B cell (primary cell): ENCODE measurements around the gene FITM1. TPM values are rescaled to one million over a fixed set of nuclear protein-coding genes. Genes with fewer than 3 reads are reported as not detected.

Experiments used
- ATAC-seq: fragments of 200-7000 bp; cut with Tn5 transposase; one replicate; pipeline ENCODE4 v1.10.0; 2021; ENCODE audit warnings: low read depth, mild to moderate bottlenecking, moderate number of reproducible peaks, moderate library complexity
- CTCF ChIA-PET: fragments of 350-600 bp; sonication (Branson Sonifier 250); formaldehyde crosslinking; loops from one replicate; lab custom pipeline; 2021; ENCODE audit warnings: antibody characterized with exemption, inconsistent platforms; lab: Charles Lee
- POLR2A ChIA-PET: fragments of 350-600 bp; sonication (Branson Sonifier 250); formaldehyde crosslinking; loops from one replicate; lab custom pipeline; 2021; ENCODE audit warnings: antibody characterized with exemption; lab: Charles Lee
- DNase-seq: peaks from one replicate; pipeline ENCODE4 v3.0.0; 2013
- H2AFZ ChIP-seq: 2 replicates; pipeline ENCODE4 v1.6.1; 2012; ENCODE audit warnings: mild to moderate bottlenecking, low read depth, low read length; ENCODE audit not compliant: insufficient read depth, poor library complexity, severe bottlenecking
- H3K27ac ChIP-seq, 2 donors: 1 replicate in 1 of 2; 2 replicates in 1 of 2; pipeline ENCODE4 v1.5.1; 2012 to 2013; ENCODE audit warnings: low read length in 2 of 2, mild to moderate bottlenecking in 2 of 2, moderate library complexity in 1 of 2
- H3K27me3 ChIP-seq, 4 experiments: fragments of 200-600 bp in 1 of 4; sonication (generic) in 1 of 4; replicated peaks in 1 of 4; 1 replicate in 2 of 4; 2 replicates in 2 of 4; pipeline versions ENCODE4 v1.6.1 to v1.7.0; 2013 to 2016; ENCODE audit warnings: low read length in 3 of 4, mild to moderate bottlenecking in 2 of 4, mixed read lengths in 1 of 4, moderate library complexity in 1 of 4; ENCODE audit not compliant: insufficient read depth in 4 of 4, control insufficient read depth in 3 of 4; ENCODE audit errors: control extremely low read depth in 1 of 4
- H3K36me3 ChIP-seq, 2 experiments: replicated peaks in 1 of 2; 1 replicate in 1 of 2; 2 replicates in 1 of 2; pipeline versions ENCODE4 v1.6.1 to v1.7.1; 2013; ENCODE audit warnings: low read length in 1 of 2; ENCODE audit not compliant: insufficient read depth in 2 of 2, control insufficient read depth in 1 of 2; ENCODE audit errors: control extremely low read depth in 1 of 2, extremely low read depth in 1 of 2
- H3K4me1 ChIP-seq, 2 donors: fragments of 200-600 bp in 1 of 2; sonication (generic) in 1 of 2; 1 replicate in 1 of 2; 2 replicates in 1 of 2; pipeline versions ENCODE4 v1.5.1 to v1.6.1; 2013 to 2017; ENCODE audit warnings: low read length in 2 of 2; ENCODE audit not compliant: control insufficient read depth in 2 of 2, insufficient read depth in 2 of 2
- H3K4me2 ChIP-seq: replicated peaks from 2 replicates; pipeline ENCODE3; 2012; ENCODE audit warnings: mild to moderate bottlenecking, low read depth, low read length; ENCODE audit not compliant: poor library complexity, severe bottlenecking
- H3K4me3 ChIP-seq, 5 experiments: fragments of 200-600 bp in 1 of 5; sonication (generic) in 1 of 5; 1 replicate in 3 of 5; 2 replicates in 2 of 5; pipeline versions ENCODE4 v1.5.1 to v1.7.0; 2011 to 2016; ENCODE audit warnings: low read length in 4 of 5, mild to moderate bottlenecking in 4 of 5, low read depth in 2 of 5, control low read depth in 1 of 5, moderate library complexity in 1 of 5; ENCODE audit not compliant: insufficient read depth in 1 of 5; ENCODE audit errors: control extremely low read depth in 1 of 5, extremely low read depth in 1 of 5
- H3K79me2 ChIP-seq: fragments of 200-600 bp; sonication (generic); one replicate; pipeline ENCODE4 v1.6.0; 2016; ENCODE audit warnings: low read length; ENCODE audit not compliant: control insufficient read depth, insufficient read depth
- H3K9ac ChIP-seq: fragments of 200-600 bp; sonication (generic); 2 replicates; pipeline ENCODE4 v1.6.1; 2017; ENCODE audit warnings: mild to moderate bottlenecking, low read length, moderate library complexity
- H3K9me3 ChIP-seq, 3 donors: one replicate each; pipeline versions ENCODE4 v1.6.1 to v1.7.1; 2013; ENCODE audit warnings: low read length in 2 of 3; ENCODE audit not compliant: control insufficient read depth in 2 of 3, insufficient read depth in 1 of 3; ENCODE audit errors: control extremely low read depth in 1 of 3
- H4K20me1 ChIP-seq: 2 replicates; pipeline ENCODE4 v1.6.0; 2012; ENCODE audit warnings: mild to moderate bottlenecking, low read length; ENCODE audit not compliant: insufficient read depth, control insufficient read depth, poor library complexity, severe bottlenecking
- H3K27ac Mint-ChIP-seq: one replicate; pipeline ENCODE4 v1.8.0; 2021; ENCODE audit warnings: mixed read lengths
- H3K27me3 Mint-ChIP-seq: one replicate; pipeline ENCODE4 v1.8.0; 2021; ENCODE audit warnings: mixed read lengths
- H3K4me1 Mint-ChIP-seq: one replicate; pipeline ENCODE4 v1.8.0; 2021; ENCODE audit warnings: mixed read lengths
- H3K4me3 Mint-ChIP-seq: one replicate; pipeline ENCODE4 v1.8.0; 2021; ENCODE audit warnings: mixed read lengths
- H3K9me3 Mint-ChIP-seq: one replicate; pipeline ENCODE4 v1.8.0; 2022; ENCODE audit warnings: mixed read lengths; ENCODE audit not compliant: insufficient read depth
- CTCF ChIP-seq: fragments of 200-600 bp; IDR thresholded peaks from one replicate; pipeline ENCODE4 v1.8.0; 2022; ENCODE audit warnings: antibody characterized with exemption, mild to moderate bottlenecking
- EZH2 ChIP-seq: IDR thresholded peaks from 2 replicates; pipeline ENCODE4 v1.6.1; 2012; ENCODE audit warnings: borderline replicate concordance, low read depth, mild to moderate bottlenecking, moderate library complexity, low read length; ENCODE audit not compliant: insufficient read depth, poor library complexity, severe bottlenecking
- WGBS: methylation state at CpG from one replicate; pipeline ENCODE4 v1.1.5; 2013; ENCODE audit warnings: missing lambda C conversion rate; ENCODE audit not compliant: insufficient coverage; 5-methylcytosine and 5-hydroxymethylcytosine counted together
- intact Hi-C: fragments of 100-400 bp; cut with micrococcal nuclease; formaldehyde crosslinking; loops from one replicate; pipeline ENCODE4 v1.10.0; 2022
- polyA plus RNA-seq: library from polyadenylated mRNA; depleted of rRNA; stranded (reverse); fragments of >200 nt; gene quantifications from 2 replicates; pipeline ENCODE4 v1.2.3, GENCODE V29; 2012
- total RNA-seq, 2 donors: library from RNA; stranded (reverse); fragments of 120-200 nt in 1 of 2; gene quantifications; 1 replicate in 1 of 2; 2 replicates in 1 of 2; pipeline versions ENCODE4 v1.2.3 to v1.2.4, GENCODE V29; 2013 to 2022

Gene FITM1
- total and polyA plus RNA-seq, 2 donors (not counting 1 experiment from before 2014, with no cell fraction given), result 2.6 to 3.3 TPM

DNA sequence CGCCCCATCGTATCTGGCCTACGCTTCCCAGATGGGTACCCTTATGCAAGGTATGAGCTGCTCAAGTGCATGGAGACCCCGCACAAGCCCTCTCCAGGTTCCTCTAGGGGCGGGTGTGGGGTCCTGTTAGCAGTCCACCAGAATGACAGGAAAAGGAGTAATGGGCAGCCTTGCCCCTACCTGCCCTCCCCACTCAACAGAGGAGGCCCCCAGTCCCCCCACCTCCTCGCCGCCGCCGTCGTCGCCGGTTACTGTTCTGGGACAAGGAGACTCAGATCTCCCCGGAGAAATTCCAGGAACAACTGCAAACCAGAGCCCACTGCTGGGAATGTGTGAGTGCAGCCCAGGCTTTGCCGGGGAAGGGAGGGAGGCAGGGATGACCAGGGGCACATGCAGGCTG is 47.4 kb downstream of the FITM1 start:
- CTCF ChIA-PET, result interaction anchor here (1.1 kb wide), 1 partner anchor 87 kb away, joined by 4 read pairs; no protein-coding TSS in a partner anchor
- 96% methylated on average over 8 of the region's 14 CpGs for WGBS
- no peak overlapping the region for H2AFZ ChIP-seq
- no peaks in the 10 kb centered on the region for H4K20me1 ChIP-seq
- TF ChIP-seq CTCF, result no peak
- TF ChIP-seq EZH2, result no peak
- DNase-seq, result no peak
- Mint-ChIP-seq H3K4me3 (no peak overlapping the region), H3K9me3 (no peaks in the 10 kb centered on the region), H3K4me1 (peaks cover 9% of the 10 kb centered on the region), H3K27me3 (no peaks in the 10 kb centered on the region), H3K27ac (no peak overlapping the region)
- intact Hi-C loops, result no loop called here
- peaks cover 3 to 51% of the 10 kb centered on the region in 2 experiments for H3K36me3 ChIP-seq
- H3K4me1 ChIP-seq, result peaks cover 0 to 2% of the 10 kb centered on the region in 2 donors
- H3K27ac ChIP-seq, result no peak overlapping the region
- POLR2A ChIA-PET, result interaction anchor here (1.7 kb wide), 1 partner anchor 17 kb away, joined by 4 read pairs; the partner anchor contains the start of gene IRF9
- ATAC-seq, result no peak
- no peaks in the 10 kb centered on the region for H3K9me3 ChIP-seq
- H3K9ac ChIP-seq, result no peak overlapping the region
- H3K4me2 ChIP-seq, result no peak overlapping the region
- no peaks in the 10 kb centered on the region for H3K27me3 ChIP-seq
- H3K79me2 ChIP-seq, result no peaks in the 10 kb centered on the region
- no peak overlapping the region for H3K4me3 ChIP-seq

GRCh38 chr14:24178399-24179178 is 48.1 kb downstream of the FITM1 start:
- POLR2A ChIA-PET, result interaction anchor here (0.6 to 1.7 kb wide), 3 partner anchors 9 to 72 kb away, joined by 4 to 6 read pairs (median 5); partner anchors contain the start of gene IRF9
- Histone ChIP-seq H3K79me2 (no peaks in the 10 kb centered on the region), H3K9ac (no peak overlapping the region), H3K4me1 (no peaks in the 10 kb centered on the region), H3K9me3 (no peaks in the 10 kb centered on the region), H3K4me3 (no peak overlapping the region), H2AFZ (no peak overlapping the region), H3K27me3 (no peaks in the 10 kb centered on the region), H3K27ac (no peak overlapping the region), H3K36me3 (peaks cover 3 to 57% of the 10 kb centered on the region in 2 experiments), H3K4me2 (no peak overlapping the region), H4K20me1 (no peaks in the 10 kb centered on the region)
- Mint-ChIP-seq H3K9me3 (no peaks in the 10 kb centered on the region), H3K4me3 (no peak overlapping the region), H3K27ac (no peak overlapping the region), H3K4me1 (peaks cover 8% of the 10 kb centered on the region), H3K27me3 (no peaks in the 10 kb centered on the region)
- intact Hi-C loops, result no loop called here
- CTCF ChIA-PET, result interaction anchor here (1.2 kb wide), 1 partner anchor 129 kb away, joined by 3 read pairs; the partner anchor contains the start of gene CIDEB
- TF ChIP-seq EZH2 (no peak), CTCF (no peak)
- DNase-seq, result no peak
- WGBS, result 82% methylated on average over 1 of the region's 12 CpGs
- ATAC-seq, result no peak
